ENCODE data around the gene UPK1A.

DNA sequence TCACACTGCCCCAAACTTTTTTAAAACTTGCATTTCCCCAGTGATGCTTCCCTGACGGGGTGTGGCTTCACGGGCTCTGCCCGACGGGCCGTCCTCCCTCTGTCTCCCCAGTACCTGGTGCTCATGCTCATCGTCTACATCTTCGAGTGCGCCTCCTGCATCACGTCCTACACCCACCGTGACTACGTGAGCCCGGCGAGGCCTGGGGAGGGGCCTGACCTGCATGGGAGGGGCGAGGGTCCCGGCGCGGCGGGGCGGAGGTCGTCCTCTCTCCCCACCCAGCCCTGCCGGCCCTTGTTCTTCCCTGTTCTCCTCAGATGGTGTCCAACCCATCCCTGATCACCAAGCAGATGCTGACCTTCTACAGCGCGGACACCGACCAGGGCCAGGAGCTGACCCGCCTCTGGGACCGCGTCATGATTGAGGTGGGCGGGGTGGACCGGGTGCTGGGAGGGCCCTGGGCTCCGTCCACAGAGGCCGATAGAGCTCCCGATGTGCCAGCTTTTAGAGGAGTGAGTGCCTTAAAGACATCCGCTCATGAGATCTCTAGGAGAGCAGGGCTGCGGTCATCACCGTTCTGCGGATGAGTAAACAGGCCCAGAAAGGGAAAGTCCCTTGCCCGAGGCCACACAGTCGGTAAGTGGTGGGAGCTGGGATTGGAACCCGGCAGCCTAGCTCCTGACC, 6.9 kb downstream of the UPK1A start:
- TF ChIP-seq, protein P1, sequence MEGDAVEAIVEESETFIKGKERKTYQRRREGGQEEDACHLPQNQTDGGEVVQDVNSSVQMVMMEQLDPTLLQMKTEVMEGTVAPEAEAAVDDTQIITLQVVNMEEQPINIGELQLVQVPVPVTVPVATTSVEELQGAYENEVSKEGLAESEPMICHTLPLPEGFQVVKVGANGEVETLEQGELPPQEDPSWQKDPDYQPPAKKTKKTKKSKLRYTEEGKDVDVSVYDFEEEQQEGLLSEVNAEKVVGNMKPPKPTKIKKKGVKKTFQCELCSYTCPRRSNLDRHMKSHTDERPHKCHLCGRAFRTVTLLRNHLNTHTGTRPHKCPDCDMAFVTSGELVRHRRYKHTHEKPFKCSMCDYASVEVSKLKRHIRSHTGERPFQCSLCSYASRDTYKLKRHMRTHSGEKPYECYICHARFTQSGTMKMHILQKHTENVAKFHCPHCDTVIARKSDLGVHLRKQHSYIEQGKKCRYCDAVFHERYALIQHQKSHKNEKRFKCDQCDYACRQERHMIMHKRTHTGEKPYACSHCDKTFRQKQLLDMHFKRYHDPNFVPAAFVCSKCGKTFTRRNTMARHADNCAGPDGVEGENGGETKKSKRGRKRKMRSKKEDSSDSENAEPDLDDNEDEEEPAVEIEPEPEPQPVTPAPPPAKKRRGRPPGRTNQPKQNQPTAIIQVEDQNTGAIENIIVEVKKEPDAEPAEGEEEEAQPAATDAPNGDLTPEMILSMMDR (IDR thresholded peaks at IDR 0.05; ENCODE audit: low read depth, low read length): no peak
- TF ChIP-seq MYC (IDR thresholded peaks at IDR 0.05; ENCODE audit: low read depth, low read length): no peak
- TF ChIP-seq POLR2A (IDR thresholded peaks at IDR 0.05; ENCODE audit: extremely low read depth, insufficient read length): no peak
- TF ChIP-seq, protein P2, sequence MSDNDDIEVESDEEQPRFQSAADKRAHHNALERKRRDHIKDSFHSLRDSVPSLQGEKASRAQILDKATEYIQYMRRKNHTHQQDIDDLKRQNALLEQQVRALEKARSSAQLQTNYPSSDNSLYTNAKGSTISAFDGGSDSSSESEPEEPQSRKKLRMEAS (IDR thresholded peaks at IDR 0.05; ENCODE audit: low read depth, low read length): no peak

Measured in NB4 (cell line).